ENCODE data around the gene PARP16.

The PARP16 gene

DNA sequence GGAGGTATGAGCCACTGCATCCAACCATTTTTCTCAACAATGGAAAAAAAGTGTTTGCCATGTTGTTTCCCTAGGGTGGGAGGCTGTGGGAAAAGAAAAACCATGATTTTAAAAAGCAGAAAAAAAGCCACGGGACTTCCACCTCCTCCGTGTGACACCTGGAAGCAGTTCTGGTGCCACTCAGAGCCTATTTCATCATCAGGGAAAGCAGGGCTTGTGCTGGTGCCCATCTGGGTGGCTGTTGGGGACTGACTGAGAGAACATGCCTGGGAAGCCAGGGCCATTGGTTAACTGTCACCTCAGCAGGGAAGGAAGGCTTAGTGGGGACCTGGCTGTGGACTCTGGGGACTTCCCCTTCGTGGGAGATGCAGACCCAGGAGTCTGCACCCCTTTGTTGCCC, 25.1 kb upstream of the PARP16 start:
- DNase-seq (ENCODE audit: low spot score): no peak

DNA sequence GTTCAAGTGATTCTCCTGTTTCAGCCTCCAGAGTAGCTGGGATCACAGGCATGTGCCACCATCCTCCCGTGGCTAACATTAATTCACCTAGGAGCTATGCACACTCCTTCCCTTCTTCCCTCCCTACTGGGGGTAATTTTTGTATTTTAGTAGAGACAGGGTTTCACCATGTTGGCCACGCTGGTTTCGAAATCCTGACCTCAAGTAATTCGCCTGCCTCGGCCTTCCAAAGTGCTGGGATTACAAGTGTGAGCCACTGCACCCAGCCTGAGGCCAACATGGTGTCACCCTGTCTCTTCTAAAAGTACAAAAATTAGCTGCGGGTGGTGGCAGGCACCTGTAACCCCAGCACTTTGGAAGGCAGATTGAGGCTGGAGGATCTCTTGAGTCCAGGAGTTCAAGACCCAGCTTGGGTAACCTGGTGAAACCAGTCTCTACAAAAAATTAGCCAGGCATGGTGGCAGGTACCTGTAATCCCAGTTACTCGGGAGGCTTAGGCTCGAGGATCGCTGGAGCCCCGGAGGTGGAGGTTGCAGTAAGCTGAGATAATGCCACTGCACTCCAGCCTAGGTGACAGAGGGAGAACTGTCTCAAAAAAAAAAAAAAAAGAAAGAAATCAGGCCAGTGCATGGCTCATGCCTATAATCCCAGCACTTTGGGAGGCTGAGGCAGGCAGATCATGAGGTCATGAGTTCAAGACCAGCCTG, 23.9 kb upstream of the PARP16 start:
- DNase-seq (ENCODE audit: low spot score): no peak

- DNase-seq (ENCODE audit: low spot score): no peak
These were observed 23.3 kb upstream of the PARP16 start for GRCh38 chr15:65309882-65310418.

- no peak for DNase-seq (ENCODE audit: low spot score)
These were observed 21.3 kb upstream of the PARP16 start for GRCh38 chr15:65307978-65308377.

DNA sequence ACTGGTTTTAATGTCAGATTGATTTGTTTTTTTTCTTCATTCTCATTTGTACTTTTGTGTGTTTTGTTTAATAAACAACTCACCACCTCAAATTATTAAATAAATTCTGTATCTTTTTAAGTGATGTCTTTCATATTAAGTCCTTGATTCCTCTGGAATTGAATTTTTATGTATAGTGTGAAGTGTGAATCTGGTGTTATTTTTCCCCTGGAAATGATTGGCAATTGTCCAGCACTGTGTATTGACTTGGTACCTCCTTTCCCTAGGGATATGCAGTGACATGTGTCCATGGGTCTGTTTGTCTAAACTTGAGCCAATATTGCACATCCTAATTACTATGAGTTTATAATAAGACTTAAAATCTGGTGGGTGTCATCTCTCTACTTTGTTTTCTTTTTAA, 19.9 kb upstream of the PARP16 start:
- no peak for DNase-seq (ENCODE audit: low spot score)

DNA sequence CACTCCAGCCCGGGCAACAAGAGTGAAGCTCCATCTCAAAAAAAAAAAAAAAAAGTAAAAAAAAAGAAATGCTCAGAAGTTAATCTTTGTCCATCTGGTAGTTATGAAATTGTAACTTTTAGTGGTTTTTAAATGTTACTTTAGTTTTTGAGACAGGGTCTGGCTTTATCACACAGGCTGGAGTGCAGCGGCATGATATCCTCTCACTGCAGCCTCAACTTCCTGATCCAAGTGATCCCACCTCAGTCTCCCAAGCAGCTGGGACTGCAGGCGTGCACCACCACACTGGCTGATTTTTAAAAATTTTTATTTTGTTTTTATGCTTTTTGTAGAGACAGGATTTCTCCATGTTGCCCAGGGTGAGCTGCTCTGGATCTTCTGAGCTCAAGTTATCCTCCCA, 19.1 kb upstream of the PARP16 start:
- no peak for DNase-seq (ENCODE audit: low spot score)

GRCh38 chr15:65305150-65305758, 18.6 kb upstream of the PARP16 start:
- DNase-seq (ENCODE audit: low spot score): no peak

DNA sequence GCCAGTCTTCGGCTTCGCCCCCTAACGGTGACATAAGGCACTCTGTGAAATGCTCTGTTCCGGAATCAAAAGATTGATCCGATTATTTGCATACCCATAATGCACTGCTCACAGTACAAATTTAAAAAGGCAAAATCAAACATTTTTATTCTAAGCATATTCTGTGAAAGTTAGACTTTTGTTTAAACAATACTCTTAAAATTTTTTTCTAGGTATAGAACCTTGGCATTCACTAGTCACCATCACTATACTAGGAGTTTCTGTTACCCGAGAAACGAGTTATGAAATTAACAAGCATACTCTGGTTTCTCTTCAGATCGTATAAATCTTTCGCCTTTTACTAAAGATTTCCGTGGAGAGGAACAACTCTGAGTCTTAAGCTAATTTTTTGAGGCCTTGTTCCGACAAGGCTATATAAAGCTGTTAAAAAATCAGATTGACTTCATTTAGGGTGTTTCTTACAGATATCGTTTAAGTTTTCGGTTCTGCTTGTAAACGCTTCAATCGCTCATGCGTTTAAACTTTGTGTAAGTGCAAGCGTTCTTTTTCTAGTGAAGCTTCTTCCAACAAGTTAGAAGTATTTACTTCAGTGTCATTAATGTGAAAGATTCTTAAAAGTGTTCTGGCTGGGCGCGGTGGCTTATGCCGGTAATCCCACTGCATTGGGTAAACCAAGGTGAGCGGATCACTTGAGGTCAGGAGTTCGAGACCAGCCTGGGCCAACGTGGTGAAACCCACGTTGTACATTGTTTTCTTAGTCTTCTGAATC, 17.9 kb upstream of the PARP16 start, which contains the start of gene RNU5B-1:
TSS of gene RNU5B-1 (plus strand) at position 297 of the 769 bp plus-strand sequence.
- peak; percentile 87 for DNase-seq (ENCODE audit: low spot score)

GRCh38 chr15:65303687-65304380, 17.2 kb upstream of the PARP16 start:
- peak; percentile 47 for DNase-seq (ENCODE audit: low spot score)

DNA sequence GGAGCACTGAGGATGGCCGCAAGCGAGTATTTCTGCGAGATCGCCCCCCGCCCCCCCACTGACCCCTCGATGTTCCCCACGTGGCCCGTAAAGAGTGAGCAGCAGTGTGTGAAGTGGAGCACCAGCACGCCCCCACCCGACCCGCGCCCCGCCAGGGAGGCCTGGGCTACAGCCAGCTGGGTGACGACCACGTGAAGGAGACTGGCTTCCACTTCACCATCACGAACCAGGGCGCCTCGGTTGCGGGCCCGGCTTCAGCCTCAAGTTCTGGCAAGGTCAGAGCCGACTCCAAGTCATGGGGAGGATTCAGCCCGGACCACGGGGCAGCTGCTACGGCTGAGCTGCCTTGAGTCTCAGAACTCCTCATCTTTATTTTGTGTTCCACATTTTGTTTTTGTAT, 15.4 kb upstream of the PARP16 start:
- no peak for DNase-seq (ENCODE audit: low spot score)

DNA sequence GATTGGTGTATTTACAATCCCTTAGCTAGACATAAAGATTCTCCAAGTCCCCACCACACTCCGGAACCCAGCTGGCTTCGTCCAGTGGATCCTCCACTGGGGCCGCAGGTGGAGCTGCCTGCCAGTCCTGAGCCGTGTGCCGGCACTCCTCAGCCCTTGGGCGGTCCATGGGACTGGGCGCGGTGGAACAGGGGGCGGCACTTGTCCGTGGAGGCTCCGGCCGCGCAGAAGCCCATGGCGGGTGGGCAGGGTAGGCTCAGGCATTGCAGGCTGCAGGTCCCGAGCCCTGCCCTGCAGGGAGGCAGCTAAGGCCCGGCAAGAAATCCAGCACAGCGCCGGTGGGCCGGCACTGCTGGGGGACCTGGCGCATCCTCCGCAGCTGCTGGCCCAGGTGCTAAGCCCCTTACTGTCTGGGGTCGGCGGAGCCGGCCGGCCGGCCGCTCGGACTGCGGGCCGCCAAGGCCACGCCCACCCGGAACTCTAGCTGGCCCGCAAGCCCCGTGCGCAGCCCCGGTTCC, 14.3 kb upstream of the PARP16 start:
- DNase-seq (ENCODE audit: low spot score): no peak

- DNase-seq (ENCODE audit: low spot score): no peak
These were observed 12.0 kb upstream of the PARP16 start for GRCh38 chr15:65298731-65299130.

GRCh38 chr15:65292938-65293518, 6.3 kb upstream of the PARP16 start:
- no peak for DNase-seq (ENCODE audit: low spot score)

DNA sequence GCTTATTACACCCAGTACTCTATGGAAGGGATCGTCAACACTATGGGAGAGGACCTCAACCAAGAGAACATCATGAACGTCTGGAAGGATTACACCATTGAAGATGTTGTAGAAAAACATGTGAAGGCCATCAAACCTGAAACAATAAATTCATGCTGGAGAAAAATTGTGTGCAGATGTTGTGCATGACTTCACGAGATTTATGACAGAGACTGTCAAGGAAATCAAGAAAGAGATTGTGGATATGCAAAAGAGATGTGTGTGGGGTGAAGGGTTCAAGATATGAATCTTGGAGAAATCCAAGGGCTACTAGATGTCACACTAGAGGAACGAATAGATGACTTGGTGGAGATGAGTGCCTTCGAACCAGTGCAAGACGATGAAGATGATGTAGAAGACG, 3.5 kb upstream of the PARP16 start:
- DNase-seq (ENCODE audit: low spot score): no peak

DNA sequence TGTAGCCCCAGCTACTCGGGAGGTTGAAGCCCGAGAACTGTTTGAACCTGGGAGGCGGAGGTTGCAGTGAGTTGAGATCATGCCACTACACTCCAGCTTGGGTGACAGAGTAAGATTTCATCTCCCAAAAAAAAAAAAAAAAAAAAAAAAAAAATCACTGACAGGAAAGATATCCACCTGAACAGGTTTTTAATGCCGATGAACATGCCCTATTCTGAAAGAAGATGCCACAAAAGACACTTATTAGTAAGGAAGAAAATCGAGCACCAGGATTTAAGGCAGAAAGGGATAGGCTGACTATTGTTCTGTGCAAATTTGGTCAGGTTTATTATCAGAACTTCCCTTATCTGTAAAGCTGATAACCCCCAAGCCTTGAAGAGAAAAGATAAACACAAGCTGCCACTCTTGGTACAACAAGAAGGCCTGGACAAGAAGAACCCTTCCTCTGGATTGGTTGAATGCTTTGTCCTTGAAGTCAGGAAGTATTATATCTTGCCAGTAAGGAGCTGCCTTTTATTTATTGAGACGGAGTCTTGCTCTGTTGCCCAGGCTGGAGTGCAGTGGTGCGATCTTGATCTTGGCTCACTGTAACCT, 2.7 kb upstream of the PARP16 start:
- no peak for DNase-seq (ENCODE audit: low spot score)

DNA sequence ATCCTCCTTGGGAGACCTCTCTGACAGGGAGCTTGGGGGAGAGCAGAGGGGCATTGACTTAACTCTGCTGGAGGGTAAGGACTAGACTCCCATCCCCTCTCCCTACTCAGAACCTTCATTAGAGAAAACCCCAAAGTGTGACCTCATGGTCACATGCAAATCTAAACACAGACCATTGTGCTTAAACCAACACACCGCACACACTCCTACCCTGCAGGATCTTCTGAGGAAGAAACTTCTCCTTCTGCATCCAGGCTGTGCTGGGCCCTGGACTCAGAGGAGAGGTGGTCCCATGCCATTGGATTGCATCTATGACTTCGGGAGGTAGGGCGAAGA, 805 bp upstream of the PARP16 start:
- DNase-seq (ENCODE audit: low spot score): no peak

GRCh38 chr15:65286069-65286703, 497 bp downstream of the PARP16 start:
- peak; percentile 40 for DNase-seq (ENCODE audit: low spot score)

- no peak for DNase-seq (ENCODE audit: low spot score)
These were observed 1.2 kb downstream of the PARP16 start for GRCh38 chr15:65285291-65286068.

DNA sequence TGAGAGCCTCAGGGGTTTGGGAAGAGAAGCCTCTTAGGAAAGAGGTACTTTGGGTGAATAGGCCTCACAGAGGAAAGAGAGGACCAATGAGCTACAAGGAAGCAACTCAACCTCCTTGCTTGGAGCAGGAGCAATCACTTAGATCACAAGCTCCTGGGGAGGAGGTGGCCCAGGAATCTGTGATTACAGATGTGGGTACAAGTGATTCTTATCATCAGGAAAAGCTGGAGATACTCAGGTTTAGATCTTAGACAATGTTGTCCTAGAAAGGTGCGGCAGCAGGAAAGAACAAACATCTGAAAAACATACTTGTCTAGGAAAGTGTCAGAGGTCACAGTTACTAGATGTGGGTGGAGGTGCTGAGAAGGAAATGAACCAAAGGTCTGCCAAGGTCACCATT, 8.2 kb downstream of the PARP16 start:
- no peak for DNase-seq (ENCODE audit: low spot score)

DNA sequence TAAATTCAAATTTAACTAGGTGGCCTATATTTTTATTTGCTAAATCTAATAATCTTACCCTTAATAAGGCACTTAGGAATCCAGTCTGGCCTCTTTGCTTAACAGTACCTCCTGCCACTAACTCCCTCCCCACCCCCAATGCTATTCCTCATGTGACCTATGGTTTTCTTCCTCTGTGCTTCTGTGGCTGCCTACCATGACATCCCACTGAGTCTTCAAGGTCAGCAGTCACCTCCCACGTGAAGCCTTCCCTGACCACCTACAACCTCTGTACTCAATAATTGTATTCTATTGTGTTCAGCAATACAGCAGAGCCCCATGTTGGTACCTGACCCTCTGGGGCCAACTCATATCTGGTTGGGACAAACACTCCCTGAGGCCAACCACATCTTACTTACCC, 9.7 kb downstream of the PARP16 start:
- no peak for DNase-seq (ENCODE audit: low spot score)

All from GM03348 (cell line).